ENCODE data around the gene GGT1. TPM values are rescaled to one million over a fixed set of nuclear protein-coding genes. Genes with fewer than 3 reads are reported as not detected.

The GGT1 gene
- total RNA-seq, 1 experiment from 2014 or later: 2.2 TPM

DNA sequence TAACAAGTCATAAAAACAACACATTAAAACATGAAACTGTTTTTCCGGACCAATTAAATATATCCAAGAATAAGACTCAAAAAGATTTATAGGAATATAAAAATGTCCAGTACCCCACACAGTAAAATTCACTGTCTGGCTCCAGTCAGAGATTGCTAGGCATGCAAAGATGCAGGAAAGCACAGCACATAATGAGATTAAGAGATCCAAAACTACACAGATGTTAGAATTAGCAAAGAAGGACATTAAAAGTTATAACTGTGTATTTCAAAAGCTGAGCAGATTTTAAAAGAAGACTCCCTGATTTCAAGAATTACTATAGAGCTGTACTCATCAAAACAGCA, 23.8 kb upstream of the GGT1 start:
- peaks cover 2% of the 10 kb centered on the region; the same call in 1 of the 2 replicates for H3K36me3 ChIP-seq (ENCODE audit: low read depth, low read length)
- H3K9me3 ChIP-seq (ENCODE audit: low read length): no peaks in the 10 kb centered on the region

DNA sequence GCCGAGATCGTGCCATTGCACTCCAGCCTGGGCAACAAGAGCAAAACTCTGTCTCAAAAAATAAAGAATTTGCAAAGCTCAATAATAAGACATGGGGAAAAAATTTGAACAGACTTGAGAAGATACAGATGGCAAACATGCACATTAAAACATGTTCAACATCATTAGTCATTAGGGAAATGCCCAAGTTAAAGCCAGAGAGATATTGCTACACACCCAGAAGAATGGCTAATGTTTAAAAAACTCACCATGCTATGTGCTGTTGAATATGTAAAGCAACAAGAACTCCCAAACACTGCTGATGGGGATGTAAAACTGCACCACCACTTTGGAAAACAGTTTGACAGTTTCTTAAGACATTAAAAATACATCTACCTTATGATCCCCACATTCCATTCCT, 22.7 kb upstream of the GGT1 start:
- intact Hi-C loops (cut with micrococcal nuclease): no loop called here
- H3K79me2 ChIP-seq (ENCODE audit: low read length): no peaks in the 10 kb centered on the region

More for the DNA sequence above, 23.8 kb upstream of the GGT1 start:
- ChIA-PET POLR2A (ENCODE audit: unreplicated experiment) (no interaction called here), CTCF (no interaction called here)
- no peak for TF ChIP-seq EZH2phosphoT487 (IDR thresholded peaks at IDR 0.05; ENCODE audit: borderline replicate concordance, low read length)
- TF ChIP-seq, protein P1, sequence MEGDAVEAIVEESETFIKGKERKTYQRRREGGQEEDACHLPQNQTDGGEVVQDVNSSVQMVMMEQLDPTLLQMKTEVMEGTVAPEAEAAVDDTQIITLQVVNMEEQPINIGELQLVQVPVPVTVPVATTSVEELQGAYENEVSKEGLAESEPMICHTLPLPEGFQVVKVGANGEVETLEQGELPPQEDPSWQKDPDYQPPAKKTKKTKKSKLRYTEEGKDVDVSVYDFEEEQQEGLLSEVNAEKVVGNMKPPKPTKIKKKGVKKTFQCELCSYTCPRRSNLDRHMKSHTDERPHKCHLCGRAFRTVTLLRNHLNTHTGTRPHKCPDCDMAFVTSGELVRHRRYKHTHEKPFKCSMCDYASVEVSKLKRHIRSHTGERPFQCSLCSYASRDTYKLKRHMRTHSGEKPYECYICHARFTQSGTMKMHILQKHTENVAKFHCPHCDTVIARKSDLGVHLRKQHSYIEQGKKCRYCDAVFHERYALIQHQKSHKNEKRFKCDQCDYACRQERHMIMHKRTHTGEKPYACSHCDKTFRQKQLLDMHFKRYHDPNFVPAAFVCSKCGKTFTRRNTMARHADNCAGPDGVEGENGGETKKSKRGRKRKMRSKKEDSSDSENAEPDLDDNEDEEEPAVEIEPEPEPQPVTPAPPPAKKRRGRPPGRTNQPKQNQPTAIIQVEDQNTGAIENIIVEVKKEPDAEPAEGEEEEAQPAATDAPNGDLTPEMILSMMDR (conservative IDR thresholded peaks at IDR 0.05; ENCODE audit: low read depth, low read length): no peak
- no peak for TF ChIP-seq EZH2 (IDR thresholded peaks at IDR 0.05; ENCODE audit: low read length, unreplicated experiment)
- Histone ChIP-seq H2AFZ (ENCODE audit: low read length) (no peak overlapping the region), H3K9me2 (replicated peaks; ENCODE audit: low read length) (no peaks in the 10 kb centered on the region), H3K27me3 (ENCODE audit: low read length) (no peaks in the 10 kb centered on the region), H3K9ac (ENCODE audit: low read length) (no peak overlapping the region), H3K4me3 (ENCODE audit: low read length) (no peak overlapping the region), H3K4me2 (ENCODE audit: low read length) (no peak overlapping the region), H4K20me1 (ENCODE audit: low read length) (0 out of 2 replicates have a peak, but pooled peaks cover 4% of the 10 kb centered on the region), H3K4me1 (ENCODE audit: insufficient read depth, low read length) (peaks cover 11% of the 10 kb centered on the region), H3K27ac (ENCODE audit: low read length) (no peak overlapping the region), H3K79me2 (ENCODE audit: low read length) (no peaks in the 10 kb centered on the region), H3F3A (ENCODE audit: low read length, unreplicated experiment) (no peaks in the 10 kb centered on the region)
- TSS peak; percentile 2 for BruUV-seq (replicated peaks)
- no peak for DNase-seq
- ATAC-seq: no peak; the same call in 1 of the 2 replicates
- intact Hi-C loops (cut with micrococcal nuclease): no loop called here

More for the DNA sequence above, 22.7 kb upstream of the GGT1 start:
- ChIA-PET POLR2A (ENCODE audit: unreplicated experiment) (no interaction called here), CTCF (no interaction called here)
- H3K9me2 ChIP-seq (replicated peaks; ENCODE audit: low read length): no peaks in the 10 kb centered on the region
- H2AFZ ChIP-seq (ENCODE audit: low read length): no peak overlapping the region
- DNase-seq: peak; percentile 14
- TF ChIP-seq EZH2phosphoT487 (IDR thresholded peaks at IDR 0.05; ENCODE audit: borderline replicate concordance, low read length) (no peak), EZH2 (IDR thresholded peaks at IDR 0.05; ENCODE audit: low read length, unreplicated experiment) (no peak)
- TF ChIP-seq, protein P1 (conservative IDR thresholded peaks at IDR 0.05; ENCODE audit: low read depth, low read length): no peak
- no peak overlapping the region for H3K4me2 ChIP-seq (ENCODE audit: low read length)
- no peak overlapping the region for H3K27ac ChIP-seq (ENCODE audit: low read length)
- no peak overlapping the region for H3K9ac ChIP-seq (ENCODE audit: low read length)
- H3K9me3 ChIP-seq (ENCODE audit: low read length): no peaks in the 10 kb centered on the region
- 0 out of 2 replicates have a peak, but pooled peaks cover 4% of the 10 kb centered on the region for H4K20me1 ChIP-seq (ENCODE audit: low read length)
- peaks cover 11% of the 10 kb centered on the region for H3K4me1 ChIP-seq (ENCODE audit: insufficient read depth, low read length)
- no peaks in the 10 kb centered on the region; the same call in 1 of the 2 replicates for H3K36me3 ChIP-seq (ENCODE audit: low read depth, low read length)
- H3F3A ChIP-seq (ENCODE audit: low read length, unreplicated experiment): no peaks in the 10 kb centered on the region
- H3K27me3 ChIP-seq (ENCODE audit: low read length): no peaks in the 10 kb centered on the region
- BruUV-seq (replicated peaks): no TSS peak
- no peak overlapping the region for H3K4me3 ChIP-seq (ENCODE audit: low read length)
- no peak; the same call in 1 of the 2 replicates for ATAC-seq
